HepG2 (cell line): ENCODE measurements around the gene NOL11.
"Not testable (repeated sequence)": the region's sequence is repeated elsewhere in the genome, so short reads cannot be mapped to it uniquely, and the experiment has no call there.

Source experiments
- CTCF ChIP-seq: sonication (generic); formaldehyde crosslinking; IDR thresholded peaks from 2 replicates; pipeline ENCODE4 v1.5.0; 2020; ENCODE audit warnings: mild to moderate bottlenecking, missing genetic modification reagents, moderate library complexity
- ELF3 ChIP-seq: IDR thresholded peaks from 2 replicates; pipeline ENCODE4 v1.6.1; 2016; ENCODE audit warnings: missing genetic modification reagents, missing compliant biosample characterization
- EZH2 ChIP-seq: conservative IDR thresholded peaks from 2 replicates; pipeline ENCODE4 v1.6.1; 2012; ENCODE audit warnings: mild to moderate bottlenecking, low read depth, low read length, moderate library complexity
- FOXM1 ChIP-seq: sonication (generic); formaldehyde crosslinking; IDR thresholded peaks from 2 replicates; pipeline ENCODE4 v1.5.0; 2020; ENCODE audit warnings: missing genetic modification reagents
- GLI4 ChIP-seq: sonication (generic); formaldehyde crosslinking; IDR thresholded peaks from 2 replicates; pipeline ENCODE4 v1.5.1; 2020; ENCODE audit warnings: missing genetic modification reagents, mild to moderate bottlenecking, moderate library complexity, borderline replicate concordance
- IRF2 ChIP-seq: IDR thresholded peaks from 2 replicates; pipeline ENCODE4 v1.6.1; 2018; ENCODE audit warnings: missing genetic modification reagents, missing compliant biosample characterization
- POLR2A ChIP-seq, 2 experiments: IDR thresholded peaks; 2 replicates each; pipeline ENCODE4 v1.6.1; 2011; ENCODE audit warnings: low read depth in 2 of 2, low read length in 2 of 2, mild to moderate bottlenecking in 1 of 2, moderate library complexity in 1 of 2; ENCODE audit not compliant: insufficient read depth in 1 of 2
- POLR2AphosphoS5 ChIP-seq: IDR thresholded peaks from 2 replicates; pipeline ENCODE4 v1.6.1; 2012; ENCODE audit warnings: low read depth, low read length
- ZFP36 ChIP-seq: fragments of 150-350 bp; IDR thresholded peaks from 2 replicates; pipeline ENCODE4 v1.6.1; 2018; ENCODE audit warnings: borderline replicate concordance, low read length, low read depth; ENCODE audit not compliant: partially characterized antibody
- ZNF12 ChIP-seq: sonication (generic); formaldehyde crosslinking; IDR thresholded peaks from 2 replicates; pipeline ENCODE4 v1.5.0; 2020; ENCODE audit warnings: missing genetic modification reagents
- ZNF780A ChIP-seq: sonication (generic); formaldehyde crosslinking; IDR thresholded peaks from 2 replicates; pipeline ENCODE4 v1.8.0; 2022; ENCODE audit warnings: mild to moderate bottlenecking, missing genetic modification reagents, moderate library complexity
- ZSCAN12 ChIP-seq: sonication (generic); formaldehyde crosslinking; IDR thresholded peaks from 2 replicates; pipeline ENCODE4 v1.9.0; 2021; ENCODE audit warnings: mild to moderate bottlenecking, missing genetic modification reagents

- not testable (repeated sequence) for TF ChIP-seq CTCF (CRISPR knock-in tag); POLR2AphosphoS5; POLR2A (IDR thresholded peaks at IDR 0.05; ENCODE audit: insufficient read depth in 1 of 2, low read depth in 2 of 2, low read length in 2 of 2); ZNF780A; ZNF12 (CRISPR knock-in tag); ZSCAN12 (CRISPR knock-in tag); GLI4 (CRISPR knock-in tag); FOXM1 (CRISPR knock-in tag); IRF2; ELF3 (CRISPR knock-in tag); EZH2; ZFP36
Observed at GRCh38 chr17:67756766-67757165, 39.0 kb downstream of the NOL11 start.
